CD4-positive, alpha-beta T cell treated with Interleukin-12 subunit alpha and Interleukin-12 subunit beta, for 1 hour (primary cell): ENCODE results near the gene RHOV.

Experiments
- DNase-seq: peaks from one replicate; pipeline ENCODE4 v3.0.0-alpha.2; 2020

The RHOV gene

GRCh38 chr15:40902605-40903561 lies 28.8 kb upstream of the RHOV start:
- no peak for DNase-seq

DNA sequence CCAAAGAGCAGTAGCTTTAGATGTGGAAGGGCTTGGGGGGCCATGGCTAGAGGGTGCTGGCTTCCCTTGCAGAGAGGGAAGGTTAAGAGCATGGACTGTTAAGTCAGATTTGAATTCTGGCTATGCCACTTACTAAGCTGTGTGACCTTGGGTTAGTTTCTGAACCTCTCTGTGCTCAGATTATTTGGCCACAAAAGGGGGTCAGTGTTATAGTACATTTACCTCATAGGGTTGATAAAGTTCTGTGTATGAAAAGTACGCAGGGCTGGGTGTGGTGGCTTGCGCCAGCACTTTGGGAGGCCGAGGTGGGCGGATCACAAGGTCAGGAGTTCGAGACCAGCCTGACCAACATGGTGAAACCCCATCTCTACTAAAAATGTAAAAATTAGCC lies 27.0 kb upstream of the RHOV start:
- no peak for DNase-seq

DNA sequence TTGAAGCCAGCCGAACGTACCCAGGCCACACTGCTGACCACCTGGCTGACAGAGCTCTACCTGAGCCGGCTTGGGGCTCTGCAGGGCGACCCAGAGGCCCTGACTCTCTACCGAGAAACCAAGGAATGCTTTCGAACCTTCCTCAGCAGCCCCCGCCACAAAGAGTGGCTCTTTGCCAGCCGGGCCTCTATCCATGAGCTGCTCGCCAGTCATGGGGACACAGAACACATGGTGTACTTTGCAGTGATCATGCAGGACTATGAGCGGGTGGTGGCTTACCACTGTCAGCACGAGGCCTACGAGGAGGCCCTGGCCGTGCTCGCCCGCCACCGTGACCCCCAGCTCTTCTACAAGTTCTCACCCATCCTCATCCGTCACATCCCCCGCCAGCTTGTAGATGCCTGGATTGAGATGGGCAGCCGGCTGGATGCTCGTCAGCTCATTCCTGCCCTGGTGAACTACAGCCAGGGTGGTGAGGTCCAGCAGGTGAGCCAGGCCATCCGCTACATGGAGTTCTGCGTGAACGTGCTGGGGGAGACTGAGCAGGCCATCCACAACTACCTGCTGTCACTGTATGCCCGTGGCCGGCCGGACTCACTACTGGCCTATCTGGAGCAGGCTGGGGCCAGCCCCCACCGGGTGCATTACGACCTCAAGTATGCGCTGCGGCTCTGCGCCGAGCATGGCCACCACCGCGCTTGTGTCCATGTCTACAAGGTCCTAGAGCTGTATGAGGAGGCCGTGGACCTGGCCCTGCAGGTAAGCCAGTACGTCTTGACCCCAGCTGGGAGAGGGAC lies 26.4 kb upstream of the RHOV start:
- no peak for DNase-seq

GRCh38 chr15:40899536-40900207 lies 25.6 kb upstream of the RHOV start:
- no peak for DNase-seq

- peak; percentile 66 for DNase-seq
Measured at GRCh38 chr15:40894681-40895448, 20.8 kb upstream of the RHOV start.

- peak; percentile 98 for DNase-seq
Measured at GRCh38 chr15:40893733-40894680, 20.0 kb upstream of the RHOV start, which contains the start of gene VPS18. Gene VPS18 (plus strand): TSS chr15:40894450. CDS start chr15:40894769, 319 bp downstream.

DNA sequence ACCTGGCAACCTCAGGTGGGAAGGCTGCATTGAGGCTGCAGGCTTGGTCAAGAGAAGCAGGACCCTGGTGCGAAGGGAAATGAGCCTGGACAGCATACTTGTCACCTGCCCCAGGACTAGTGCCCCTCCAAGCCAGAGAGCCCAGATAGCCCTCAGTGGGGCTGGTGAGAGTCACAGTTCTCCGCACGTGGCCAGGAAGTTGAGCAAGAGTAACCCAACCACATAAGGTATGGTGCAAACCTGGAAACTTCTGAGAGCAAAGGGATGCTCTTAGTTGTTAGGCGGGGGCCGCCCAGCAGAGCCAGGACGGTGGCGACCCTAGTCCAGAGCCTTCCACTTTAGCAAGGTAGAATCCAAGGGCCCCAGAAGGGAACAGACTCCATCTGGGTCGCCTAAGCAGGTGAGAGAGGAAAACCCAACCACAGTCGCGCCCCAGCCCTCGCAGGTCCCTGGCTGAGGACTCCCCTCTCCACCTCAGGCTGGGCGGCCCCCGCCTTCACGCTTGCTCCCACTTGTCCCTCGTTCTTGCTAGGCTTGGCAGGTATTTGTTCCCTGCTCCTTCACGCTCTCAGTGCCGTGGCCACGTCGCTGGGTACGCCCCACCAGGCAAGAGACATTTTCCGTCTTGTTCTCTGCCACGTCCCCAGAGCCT lies 19.1 kb upstream of the RHOV start:
- no peak for DNase-seq

- no peak for DNase-seq
Measured at GRCh38 chr15:40892447-40893012, 18.5 kb upstream of the RHOV start.

DNA sequence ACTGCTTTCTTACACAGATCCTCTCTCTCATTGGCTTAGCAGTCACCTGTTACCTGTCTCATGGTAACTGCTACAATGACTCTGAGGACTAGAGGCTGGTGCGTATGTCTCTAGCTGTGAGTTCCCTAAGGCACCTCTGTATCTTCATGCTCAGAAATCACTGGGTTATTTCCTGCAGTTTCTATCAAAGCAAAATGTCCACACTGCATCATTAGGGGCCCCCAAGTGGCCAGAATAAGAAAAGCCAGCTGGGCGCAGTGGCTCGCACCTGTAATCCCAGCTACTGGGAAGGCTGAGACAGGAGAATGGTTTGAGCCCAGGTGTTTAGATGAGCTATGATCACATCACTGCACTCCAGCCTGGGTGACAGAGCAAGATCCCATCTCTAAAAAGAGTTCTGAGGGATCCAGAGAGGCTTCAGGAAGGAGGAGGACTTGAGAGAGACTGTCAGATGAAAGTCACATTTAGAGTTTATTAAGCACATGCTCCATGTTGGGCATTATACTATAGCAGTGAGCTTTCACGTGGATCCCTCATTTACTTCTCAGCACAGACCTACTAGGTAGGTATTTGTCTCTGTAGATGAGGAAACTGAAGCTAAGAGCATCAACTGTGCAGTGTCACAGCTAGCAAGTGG lies 17.9 kb upstream of the RHOV start:
- DNase-seq: peak; percentile 51

DNA sequence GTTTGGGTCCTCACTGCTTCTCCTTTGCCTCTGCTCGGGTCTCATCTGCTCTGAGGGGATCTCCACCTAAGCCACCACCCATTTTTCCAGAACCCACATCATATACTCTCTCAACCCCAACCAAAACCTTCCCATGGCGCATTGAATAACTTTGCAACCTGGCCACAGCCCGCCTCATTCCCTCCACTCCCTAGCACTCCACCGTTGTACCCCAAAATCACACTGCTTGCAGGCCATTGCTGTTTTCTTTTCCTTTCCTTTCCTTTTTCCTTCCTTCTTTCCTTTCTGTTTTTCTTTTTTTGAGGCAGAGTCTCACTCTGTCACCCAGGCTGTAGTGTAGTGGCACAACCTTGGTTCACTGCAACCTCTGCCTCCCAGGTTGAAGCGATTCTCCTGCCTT lies 17.1 kb upstream of the RHOV start:
- DNase-seq: no peak

DNA sequence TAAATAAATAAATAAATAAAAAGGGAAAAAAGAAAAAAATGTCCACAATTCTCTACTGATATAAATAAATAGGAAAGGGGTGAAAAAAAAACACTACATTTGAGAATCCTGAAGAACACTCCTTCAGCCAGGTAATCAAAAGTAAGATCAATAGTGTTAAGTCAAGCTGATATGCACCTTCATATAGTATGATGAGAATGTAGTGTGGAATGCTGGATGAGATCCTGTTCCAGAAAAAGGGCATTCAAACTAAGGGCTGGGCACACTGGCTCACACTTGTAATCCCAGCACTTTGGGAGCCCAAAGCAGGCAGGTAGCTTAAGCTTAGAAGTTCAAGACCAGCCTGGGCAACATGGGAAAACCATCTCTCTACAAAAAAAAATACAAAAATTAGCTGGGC lies 15.1 kb upstream of the RHOV start:
- no peak for DNase-seq

DNA sequence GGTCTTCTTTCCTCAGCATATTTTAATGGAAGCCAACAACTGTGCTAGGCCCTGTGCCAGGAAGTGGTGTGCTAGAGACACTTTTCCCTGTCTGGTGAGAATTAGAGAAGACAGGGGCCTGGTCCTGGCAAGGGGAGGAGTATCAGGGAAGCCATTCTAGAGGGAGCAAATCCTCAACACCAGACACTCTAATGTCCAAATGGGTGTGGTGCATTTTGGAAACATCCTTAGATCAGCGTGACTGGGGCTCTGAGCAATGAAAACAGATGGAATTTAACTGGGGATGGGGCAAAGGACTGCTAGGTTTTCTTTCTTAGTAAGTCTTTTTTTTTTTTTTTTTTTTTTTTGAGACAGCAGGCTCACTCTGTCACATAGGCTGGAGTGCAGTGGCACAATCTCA lies 12.6 kb upstream of the RHOV start:
- DNase-seq: no peak

DNA sequence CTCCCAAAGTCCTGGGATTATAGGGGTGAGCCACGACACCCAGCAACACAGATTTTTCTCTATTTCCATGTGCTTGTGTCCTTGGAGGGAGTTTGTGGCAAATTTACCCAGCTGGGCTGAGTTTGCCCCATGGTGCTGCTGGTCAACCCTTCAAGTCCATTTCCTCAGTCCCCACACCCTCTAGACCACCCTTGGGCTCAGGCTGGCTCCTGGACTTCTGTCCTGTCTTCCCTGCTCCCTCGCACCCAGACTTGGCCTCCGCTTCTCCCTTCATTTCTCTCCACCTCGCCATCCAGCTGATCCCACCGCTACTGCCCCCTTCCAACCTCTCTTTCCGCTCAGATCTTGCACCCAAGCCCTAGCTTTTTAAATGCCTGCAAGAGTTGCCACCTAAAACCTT lies 7.3 kb upstream of the RHOV start:
- no peak for DNase-seq

GRCh38 chr15:40879609-40880008 lies 5.6 kb upstream of the RHOV start:
- DNase-seq: no peak

- peak; percentile 19 for DNase-seq
Measured at GRCh38 chr15:40878785-40879184, 4.8 kb upstream of the RHOV start.

DNA sequence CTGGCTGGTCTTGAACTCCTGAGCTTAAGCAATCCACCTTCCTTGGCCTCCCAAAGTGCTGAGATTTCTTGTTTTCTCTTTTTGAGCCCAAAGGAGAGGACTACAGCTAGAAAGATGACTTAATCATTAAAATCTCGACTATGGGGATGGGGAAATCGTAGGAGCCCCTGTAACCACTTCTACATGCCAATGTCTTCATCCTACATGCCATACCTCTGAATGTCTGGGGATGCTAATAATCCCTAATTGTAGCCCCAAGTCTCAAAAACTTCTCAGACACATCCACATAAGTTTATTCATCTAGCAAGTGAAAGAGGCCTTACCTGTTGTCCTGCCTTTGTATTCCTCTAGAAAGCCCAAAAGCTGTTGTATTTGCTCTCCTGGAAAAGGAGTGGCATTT lies 3.7 kb upstream of the RHOV start:
- no peak for DNase-seq

- no peak for DNase-seq
Measured at GRCh38 chr15:40875991-40876730, 2.1 kb upstream of the RHOV start.

GRCh38 chr15:40872791-40873693 lies 992 bp downstream of the RHOV start:
- DNase-seq: no peak
